Measurements from ENCODE around the gene MYO3B. TPM values are rescaled to one million over a fixed set of nuclear protein-coding genes. Genes with fewer than 3 reads are reported as not detected.

Gene MYO3B
- polyA plus RNA-seq, 1 of the 3 experiments (the other 2 are of a cell fraction): not detected

- TF ChIP-seq IRF3 (IDR thresholded peaks at IDR 0.05; ENCODE audit: low read depth, low read length) (no peak), POLR2AphosphoS5 (IDR thresholded peaks at IDR 0.05; ENCODE audit: low read depth, low read length) (no peak), ZBTB33 (IDR thresholded peaks at IDR 0.05; ENCODE audit: borderline replicate concordance, low read depth) (no peak), JUND (IDR thresholded peaks at IDR 0.05) (no peak), CTCF (IDR thresholded peaks at IDR 0.05) (no peak), MAX (IDR thresholded peaks at IDR 0.05; ENCODE audit: low read depth) (no peak), TCF12 (IDR thresholded peaks at IDR 0.05) (no peak), SMC3 (IDR thresholded peaks at IDR 0.05; ENCODE audit: low read depth, low read length) (no peak), FOXJ3 (CRISPR knock-in tag; IDR thresholded peaks at IDR 0.05) (no peak)
Observed at GRCh38 chr2:170502361-170503130, 324.6 kb downstream of the MYO3B start (continued).

- DNase-seq: no peak
- Histone ChIP-seq H3K27ac (ENCODE audit: low read depth in 2 of 2, low read length in 1 of 2) (no peak overlapping the region), H3K4me2 (no peak overlapping the region), H3K36me3 (replicated peaks in 1 of 2; ENCODE audit: control insufficient read depth in 1 of 2, insufficient read depth in 2 of 2, low read length in 1 of 2) (no peaks in the 10 kb centered on the region), H4K20me1 (ENCODE audit: insufficient read depth) (no peaks in the 10 kb centered on the region), H3K9ac (no peak overlapping the region), H3F3A (replicated peaks; ENCODE audit: insufficient read depth) (no peaks in the 10 kb centered on the region), H3K9me3 (no peaks in the 10 kb centered on the region), H3K27me3 (ENCODE audit: insufficient read depth) (no peaks in the 10 kb centered on the region), H2AFZ (ENCODE audit: low read depth) (no peak overlapping the region), H3K4me3 (ENCODE audit: low read depth in 2 of 2, low read length in 1 of 2) (no peak overlapping the region), H3K9me2 (no peaks in the 10 kb centered on the region), H3K4me1 (ENCODE audit: control insufficient read depth in 1 of 2, insufficient read depth in 2 of 2, low read depth in 1 of 2, low read length in 1 of 2) (peaks cover 0 to 9% of the 10 kb centered on the region in 2 experiments; a peak in 2 of 4 replicates), H3K79me2 (ENCODE audit: insufficient read depth) (no peaks in the 10 kb centered on the region)
- POLR2A ChIA-PET: no interaction called here
- CTCF ChIA-PET: no interaction called here
- WGBS (ENCODE audit: low lambda C conversion rate): 64% methylated on average over 3 of the region's 3 CpGs
- TF ChIP-seq RCOR1 (IDR thresholded peaks at IDR 0.05; ENCODE audit: low read length) (no peak), USF1 (IDR thresholded peaks at IDR 0.05; ENCODE audit: borderline replicate concordance, low read depth) (no peak), SIN3A (IDR thresholded peaks at IDR 0.05; ENCODE audit: borderline replicate concordance, low read depth, low read length) (no peak), POLR2AphosphoS5 (IDR thresholded peaks at IDR 0.05; ENCODE audit: low read depth, low read length) (no peak), USF2 (IDR thresholded peaks at IDR 0.05; ENCODE audit: borderline replicate concordance, low read depth, low read length) (no peak), REST (IDR thresholded peaks at IDR 0.05; ENCODE audit: low read depth, low read length) (no peak), MEF2A (IDR thresholded peaks at IDR 0.05; ENCODE audit: borderline replicate concordance, low read depth) (no peak), YY1 (IDR thresholded peaks at IDR 0.05; ENCODE audit: low read depth) (no peak), EZH2phosphoT487 (IDR thresholded peaks at IDR 0.05; ENCODE audit: borderline replicate concordance, low read depth) (no peak), FOSL2 (IDR thresholded peaks at IDR 0.05; ENCODE audit: borderline replicate concordance, low read depth) (no peak), FOXJ3 (CRISPR knock-in tag; IDR thresholded peaks at IDR 0.05) (no peak)
Observed at GRCh38 chr2:170503563-170503962, 325.6 kb downstream of the MYO3B start.

Data from SK-N-SH (cell line).